GM12873 (cell line): Measurements from ENCODE around the gene FANCM.

ENCODE experiments used
- TF ChIP-seq, protein P1 (sequence below): IDR thresholded peaks from 2 replicates; pipeline ENCODE4 v1.5.1; 2012; ENCODE audit warnings: low read depth, mild to moderate bottlenecking, moderate library complexity, low read length, control low read depth; ENCODE audit not compliant: insufficient read depth; ENCODE audit errors: missing control alignments

FANCM gene, protein sequence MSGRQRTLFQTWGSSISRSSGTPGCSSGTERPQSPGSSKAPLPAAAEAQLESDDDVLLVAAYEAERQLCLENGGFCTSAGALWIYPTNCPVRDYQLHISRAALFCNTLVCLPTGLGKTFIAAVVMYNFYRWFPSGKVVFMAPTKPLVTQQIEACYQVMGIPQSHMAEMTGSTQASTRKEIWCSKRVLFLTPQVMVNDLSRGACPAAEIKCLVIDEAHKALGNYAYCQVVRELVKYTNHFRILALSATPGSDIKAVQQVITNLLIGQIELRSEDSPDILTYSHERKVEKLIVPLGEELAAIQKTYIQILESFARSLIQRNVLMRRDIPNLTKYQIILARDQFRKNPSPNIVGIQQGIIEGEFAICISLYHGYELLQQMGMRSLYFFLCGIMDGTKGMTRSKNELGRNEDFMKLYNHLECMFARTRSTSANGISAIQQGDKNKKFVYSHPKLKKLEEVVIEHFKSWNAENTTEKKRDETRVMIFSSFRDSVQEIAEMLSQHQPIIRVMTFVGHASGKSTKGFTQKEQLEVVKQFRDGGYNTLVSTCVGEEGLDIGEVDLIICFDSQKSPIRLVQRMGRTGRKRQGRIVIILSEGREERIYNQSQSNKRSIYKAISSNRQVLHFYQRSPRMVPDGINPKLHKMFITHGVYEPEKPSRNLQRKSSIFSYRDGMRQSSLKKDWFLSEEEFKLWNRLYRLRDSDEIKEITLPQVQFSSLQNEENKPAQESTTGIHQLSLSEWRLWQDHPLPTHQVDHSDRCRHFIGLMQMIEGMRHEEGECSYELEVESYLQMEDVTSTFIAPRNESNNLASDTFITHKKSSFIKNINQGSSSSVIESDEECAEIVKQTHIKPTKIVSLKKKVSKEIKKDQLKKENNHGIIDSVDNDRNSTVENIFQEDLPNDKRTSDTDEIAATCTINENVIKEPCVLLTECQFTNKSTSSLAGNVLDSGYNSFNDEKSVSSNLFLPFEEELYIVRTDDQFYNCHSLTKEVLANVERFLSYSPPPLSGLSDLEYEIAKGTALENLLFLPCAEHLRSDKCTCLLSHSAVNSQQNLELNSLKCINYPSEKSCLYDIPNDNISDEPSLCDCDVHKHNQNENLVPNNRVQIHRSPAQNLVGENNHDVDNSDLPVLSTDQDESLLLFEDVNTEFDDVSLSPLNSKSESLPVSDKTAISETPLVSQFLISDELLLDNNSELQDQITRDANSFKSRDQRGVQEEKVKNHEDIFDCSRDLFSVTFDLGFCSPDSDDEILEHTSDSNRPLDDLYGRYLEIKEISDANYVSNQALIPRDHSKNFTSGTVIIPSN (N-terminal part only)

DNA sequence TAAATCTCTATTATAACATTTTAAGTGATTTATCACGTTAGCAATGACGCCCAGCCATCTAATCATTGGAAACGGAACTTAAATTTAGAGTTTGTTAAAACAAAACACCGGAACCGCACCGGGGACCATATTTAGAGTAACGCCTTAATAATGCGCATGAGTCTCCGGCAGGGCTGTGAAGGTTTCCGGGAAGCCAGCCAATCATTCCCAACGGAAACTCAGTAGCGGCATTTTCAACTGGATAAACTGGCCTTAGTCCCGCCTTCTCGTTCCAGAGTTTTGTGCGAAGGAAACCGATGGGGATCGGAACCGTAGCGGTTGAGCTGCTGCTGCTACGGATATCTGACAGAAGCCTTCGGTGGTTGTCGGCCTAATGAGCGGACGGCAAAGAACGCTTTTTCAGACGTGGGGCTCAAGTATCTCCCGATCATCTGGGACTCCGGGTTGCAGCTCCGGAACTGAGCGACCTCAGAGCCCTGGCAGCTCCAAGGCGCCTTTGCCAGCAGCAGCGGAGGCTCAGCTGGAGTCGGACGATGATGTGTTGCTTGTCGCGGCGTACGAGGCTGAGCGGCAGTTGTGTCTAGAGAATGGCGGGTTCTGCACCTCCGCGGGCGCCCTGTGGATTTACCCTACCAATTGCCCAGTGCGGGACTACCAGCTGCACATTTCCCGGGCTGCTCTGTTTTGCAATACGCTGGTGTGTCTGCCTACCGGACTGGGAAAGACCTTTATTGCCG lies at the start of gene FANCM:
Gene FANCM (plus strand): TSS at position 272 of the 737 bp plus-strand sequence. CDS start 102 bp downstream, at position 374.
- TF ChIP-seq, protein P1, sequence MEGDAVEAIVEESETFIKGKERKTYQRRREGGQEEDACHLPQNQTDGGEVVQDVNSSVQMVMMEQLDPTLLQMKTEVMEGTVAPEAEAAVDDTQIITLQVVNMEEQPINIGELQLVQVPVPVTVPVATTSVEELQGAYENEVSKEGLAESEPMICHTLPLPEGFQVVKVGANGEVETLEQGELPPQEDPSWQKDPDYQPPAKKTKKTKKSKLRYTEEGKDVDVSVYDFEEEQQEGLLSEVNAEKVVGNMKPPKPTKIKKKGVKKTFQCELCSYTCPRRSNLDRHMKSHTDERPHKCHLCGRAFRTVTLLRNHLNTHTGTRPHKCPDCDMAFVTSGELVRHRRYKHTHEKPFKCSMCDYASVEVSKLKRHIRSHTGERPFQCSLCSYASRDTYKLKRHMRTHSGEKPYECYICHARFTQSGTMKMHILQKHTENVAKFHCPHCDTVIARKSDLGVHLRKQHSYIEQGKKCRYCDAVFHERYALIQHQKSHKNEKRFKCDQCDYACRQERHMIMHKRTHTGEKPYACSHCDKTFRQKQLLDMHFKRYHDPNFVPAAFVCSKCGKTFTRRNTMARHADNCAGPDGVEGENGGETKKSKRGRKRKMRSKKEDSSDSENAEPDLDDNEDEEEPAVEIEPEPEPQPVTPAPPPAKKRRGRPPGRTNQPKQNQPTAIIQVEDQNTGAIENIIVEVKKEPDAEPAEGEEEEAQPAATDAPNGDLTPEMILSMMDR, result no peak

DNA sequence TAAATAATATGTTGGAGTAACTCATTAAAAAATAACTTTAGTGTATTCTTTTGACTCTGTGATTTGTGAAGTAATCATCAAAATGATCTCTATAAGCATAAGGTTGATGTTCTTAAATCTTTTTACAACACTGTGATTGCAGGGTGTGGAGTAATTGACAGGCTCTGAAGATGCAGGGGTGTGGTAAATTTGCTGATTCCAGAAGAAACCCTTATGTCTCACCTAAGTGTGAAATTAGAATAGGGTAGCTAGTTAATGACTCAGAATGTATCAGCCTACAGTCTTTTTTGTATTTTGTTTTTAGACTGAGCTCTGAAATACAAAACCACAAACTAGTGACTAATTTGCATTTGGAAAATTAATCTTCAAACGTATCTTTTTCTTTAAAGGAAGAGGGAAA lies 45.9 kb upstream of the FANCM start:
- TF ChIP-seq, protein P1, result no peak

DNA sequence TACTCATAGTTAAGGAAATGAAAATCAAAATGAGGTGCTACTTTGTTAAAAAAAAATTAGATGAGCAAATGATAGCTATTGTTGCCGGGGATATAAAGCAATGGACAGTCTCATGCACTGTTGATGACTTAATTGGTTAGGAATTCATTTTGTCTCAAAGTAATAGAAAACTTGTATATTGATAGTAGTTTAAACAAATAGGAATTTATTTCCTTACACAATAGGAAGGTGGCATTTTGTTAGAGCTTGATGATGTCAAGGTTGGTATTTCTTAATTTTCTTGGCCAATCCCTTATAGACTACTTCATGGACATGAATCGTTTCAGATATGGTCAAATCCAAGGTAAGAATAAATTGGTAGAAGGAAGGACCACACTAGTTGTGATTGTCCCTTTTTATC lies 44.0 kb upstream of the FANCM start:
- TF ChIP-seq, protein P1, result no peak

DNA sequence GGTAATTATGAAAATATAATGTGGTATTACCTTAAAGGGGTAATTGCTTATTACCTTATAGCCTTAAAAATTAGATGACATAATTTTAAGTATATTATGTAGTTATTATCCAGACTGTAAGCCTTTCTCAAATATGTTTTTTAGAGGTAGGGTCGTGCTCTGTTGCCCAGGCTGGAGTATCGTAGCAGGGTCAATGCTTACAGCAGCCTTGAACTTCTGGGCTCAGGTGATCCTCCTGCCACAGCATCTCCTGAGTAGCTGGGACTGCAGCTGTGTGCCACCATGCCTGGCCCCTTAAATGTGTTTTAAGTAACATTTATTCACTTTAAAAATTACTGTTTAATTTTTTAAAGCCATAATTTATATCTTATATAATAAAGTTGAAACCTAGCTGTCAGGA lies 41.5 kb upstream of the FANCM start:
- TF ChIP-seq, protein P1, result no peak

DNA sequence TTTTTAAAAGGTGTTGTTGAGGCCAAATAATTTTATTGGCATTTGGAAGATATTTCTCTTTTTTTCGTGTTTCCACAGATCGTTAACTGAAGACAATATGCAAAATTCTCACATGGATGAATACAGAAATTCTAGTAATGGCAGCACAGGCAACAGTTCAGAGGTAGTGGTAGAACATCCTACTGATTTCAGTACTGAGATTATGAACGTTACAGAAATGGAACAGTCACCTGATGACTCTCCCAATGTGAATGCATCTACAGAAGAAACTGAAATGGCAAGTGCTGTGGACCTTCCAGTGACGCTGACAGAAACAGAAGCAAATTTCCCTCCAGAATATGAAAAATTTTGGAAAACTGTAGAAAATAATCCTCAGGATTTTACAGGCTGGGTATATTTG lies 40.6 kb upstream of the FANCM start:
- TF ChIP-seq, protein P1, result no peak

DNA sequence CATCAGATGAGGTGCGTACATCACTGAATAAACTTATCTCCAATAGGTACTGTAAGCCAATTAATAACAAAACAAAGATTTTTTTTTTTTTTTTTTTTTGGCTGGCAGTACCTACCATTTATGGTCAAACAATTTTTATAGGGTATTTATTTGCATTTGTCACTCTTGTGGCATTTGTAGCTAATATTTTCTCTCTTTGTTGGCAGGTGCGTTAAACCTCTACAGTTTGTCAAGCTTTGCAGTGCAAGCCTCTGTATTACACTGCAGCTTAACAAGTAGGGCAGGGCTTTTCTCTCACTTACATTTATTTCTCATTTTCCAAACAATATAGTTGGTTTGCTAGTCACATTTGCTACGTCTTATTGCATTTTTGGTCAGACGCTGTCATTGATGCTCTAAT lies 39.5 kb upstream of the FANCM start:
- TF ChIP-seq, protein P1, result no peak
